GM19468 (cell line): ENCODE measurements around the gene SNX7.

Experiments used
- ATAC-seq: cut with Tn5 transposase; IDR thresholded peaks from one replicate; pipeline ENCODE4 v1.9.1; 2021; ENCODE audit warnings: mild to moderate bottlenecking, moderate library complexity, moderate number of reproducible peaks; ENCODE audit not compliant: unreplicated experiment; ENCODE audit errors: extremely low read depth

Gene SNX7, protein sequence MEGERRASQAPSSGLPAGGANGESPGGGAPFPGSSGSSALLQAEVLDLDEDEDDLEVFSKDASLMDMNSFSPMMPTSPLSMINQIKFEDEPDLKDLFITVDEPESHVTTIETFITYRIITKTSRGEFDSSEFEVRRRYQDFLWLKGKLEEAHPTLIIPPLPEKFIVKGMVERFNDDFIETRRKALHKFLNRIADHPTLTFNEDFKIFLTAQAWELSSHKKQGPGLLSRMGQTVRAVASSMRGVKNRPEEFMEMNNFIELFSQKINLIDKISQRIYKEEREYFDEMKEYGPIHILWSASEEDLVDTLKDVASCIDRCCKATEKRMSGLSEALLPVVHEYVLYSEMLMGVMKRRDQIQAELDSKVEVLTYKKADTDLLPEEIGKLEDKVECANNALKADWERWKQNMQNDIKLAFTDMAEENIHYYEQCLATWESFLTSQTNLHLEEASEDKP

DNA sequence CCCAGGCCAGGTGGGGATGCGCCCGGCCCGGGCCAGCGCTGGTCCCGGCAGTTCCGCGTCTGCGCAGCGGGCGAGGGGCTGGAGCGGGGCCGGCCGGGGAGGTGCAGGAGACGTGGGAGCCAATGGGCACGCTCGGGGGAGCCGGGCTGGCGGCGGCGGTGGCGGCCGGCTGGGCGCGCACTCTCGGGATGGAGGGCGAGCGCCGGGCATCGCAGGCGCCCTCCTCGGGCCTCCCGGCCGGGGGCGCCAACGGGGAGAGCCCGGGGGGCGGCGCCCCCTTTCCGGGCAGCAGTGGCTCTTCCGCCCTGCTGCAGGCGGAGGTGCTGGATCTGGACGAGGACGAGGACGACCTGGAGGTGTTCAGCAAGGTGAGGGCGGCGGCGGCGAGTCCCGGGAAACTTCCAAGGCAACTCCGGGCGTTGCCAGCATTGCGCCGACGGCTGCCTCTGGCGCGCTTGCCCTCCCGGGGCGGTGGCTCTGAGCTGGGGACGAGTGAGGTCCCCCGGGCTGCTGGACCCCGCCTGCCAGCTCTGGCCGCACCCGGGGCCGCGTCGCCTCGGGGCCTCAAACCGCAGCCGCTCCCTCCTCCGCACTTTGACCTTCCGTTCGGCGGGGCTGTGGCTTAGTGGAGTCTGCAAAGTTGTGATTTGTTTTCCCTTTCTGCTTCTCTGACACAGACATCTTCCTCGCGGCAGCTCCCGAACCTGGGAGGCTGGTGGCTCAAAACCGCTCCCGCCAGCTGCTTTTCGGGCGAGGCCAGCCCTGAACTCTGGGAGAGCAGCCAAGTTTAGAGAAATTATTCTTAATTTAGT lies at the start of gene SNX7:
SNX7 (plus strand) TSS at position 178 of the 812 bp plus-strand sequence; CDS start at position 189, 11 bp downstream.
- peak; percentile 82 for ATAC-seq

DNA sequence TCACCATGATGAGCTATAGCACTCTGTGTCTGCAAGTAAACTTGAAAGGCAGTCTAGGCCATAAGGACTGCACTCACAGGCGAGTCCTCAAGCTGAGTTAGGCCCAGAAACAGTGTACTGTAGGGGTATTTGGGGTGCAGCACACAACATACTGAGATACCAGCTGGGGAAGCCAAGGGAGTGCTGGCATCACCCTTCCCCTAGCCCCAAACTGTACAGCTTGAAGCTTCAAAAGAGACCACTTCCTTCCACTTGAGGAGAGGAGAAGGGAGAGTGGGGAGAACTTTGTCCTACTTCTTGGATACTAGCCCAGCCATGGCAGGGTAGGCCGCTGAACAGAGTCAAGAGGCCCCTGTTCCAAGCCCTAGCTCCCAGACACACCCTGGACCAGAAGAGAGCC lies 24.2 kb upstream of the SNX7 start:
- no peak for ATAC-seq

DNA sequence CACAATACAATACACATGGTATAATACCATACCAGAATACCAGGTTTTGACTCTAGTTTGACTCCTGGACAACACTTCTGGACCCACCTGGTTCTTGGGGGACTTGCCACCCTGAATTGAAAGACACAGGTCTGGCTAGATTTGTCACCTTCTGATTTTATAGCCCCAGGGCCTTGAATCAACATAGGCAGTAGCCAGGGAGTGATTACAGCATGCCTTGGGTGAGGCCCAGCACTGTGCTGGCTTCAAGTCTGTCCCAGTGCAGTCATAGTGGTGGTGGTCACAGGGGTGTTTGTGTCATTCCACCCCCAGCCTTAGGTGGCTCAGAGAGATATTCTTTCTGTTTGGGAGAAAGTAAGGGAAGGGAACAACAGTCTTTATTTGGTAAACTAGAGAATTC lies 23.3 kb upstream of the SNX7 start:
- ATAC-seq: no peak

DNA sequence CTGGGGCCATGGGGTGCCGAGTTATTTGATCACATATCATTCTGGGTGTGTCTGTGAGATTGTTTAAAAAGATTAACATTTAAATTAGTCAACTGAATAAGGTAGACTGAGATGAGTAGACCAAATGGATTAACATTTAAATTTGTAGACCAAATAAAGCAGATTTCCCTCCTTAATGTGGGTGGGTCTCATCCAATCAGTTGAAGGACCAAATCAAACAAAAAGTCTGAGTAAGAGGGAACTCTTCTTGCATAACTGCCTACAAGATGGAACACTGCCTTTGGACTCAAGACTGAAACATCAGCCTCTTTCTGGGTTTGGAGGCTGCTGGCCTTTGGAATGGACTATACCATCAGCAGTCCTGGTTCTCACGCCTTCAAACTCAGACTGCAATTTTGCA lies 17.0 kb upstream of the SNX7 start:
- no peak for ATAC-seq

DNA sequence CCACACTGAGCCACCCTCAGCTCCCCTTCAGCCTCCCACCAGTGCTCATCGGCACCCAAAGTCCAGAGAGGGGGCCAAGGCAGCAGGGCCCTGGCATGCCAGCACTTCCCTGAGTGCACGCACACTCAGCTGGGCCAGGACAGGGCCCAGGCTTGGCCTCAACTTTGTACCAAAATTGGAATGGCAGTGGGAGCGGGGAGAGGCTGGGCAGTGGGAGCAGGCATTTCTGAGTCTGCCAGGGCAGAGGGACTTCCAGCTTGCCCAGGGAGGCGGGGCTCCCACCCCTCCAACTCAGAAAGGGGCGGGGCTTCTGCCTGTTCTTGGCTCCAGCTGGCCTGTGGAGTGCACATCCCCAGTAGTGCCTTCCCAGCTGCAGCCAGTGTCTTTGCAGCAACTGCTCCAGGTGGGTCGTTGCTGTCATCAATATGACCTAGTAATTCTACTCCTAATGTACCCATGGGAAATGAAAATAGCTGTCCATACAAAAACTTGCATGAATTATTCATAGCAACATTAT lies 10.3 kb upstream of the SNX7 start:
- ATAC-seq: no peak

DNA sequence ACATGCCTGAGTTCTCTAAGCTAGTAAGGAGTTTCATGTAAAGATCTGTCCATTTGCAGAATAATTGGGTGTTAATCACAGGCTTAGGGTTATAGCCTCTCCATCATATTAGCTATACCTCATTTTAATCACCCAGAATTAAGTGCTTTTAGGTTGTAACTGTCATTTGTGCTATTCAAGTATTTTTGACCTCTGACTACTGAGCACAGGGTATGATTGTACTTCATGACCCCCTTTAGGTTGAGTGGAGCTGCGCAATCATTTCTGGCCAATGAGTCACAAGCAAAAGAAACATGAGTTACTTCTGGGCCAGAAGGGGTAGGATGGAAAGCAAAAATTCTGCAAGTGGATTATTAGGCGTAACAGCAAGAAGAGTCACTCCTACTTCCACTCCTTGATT lies 8.4 kb upstream of the SNX7 start:
- no peak for ATAC-seq

DNA sequence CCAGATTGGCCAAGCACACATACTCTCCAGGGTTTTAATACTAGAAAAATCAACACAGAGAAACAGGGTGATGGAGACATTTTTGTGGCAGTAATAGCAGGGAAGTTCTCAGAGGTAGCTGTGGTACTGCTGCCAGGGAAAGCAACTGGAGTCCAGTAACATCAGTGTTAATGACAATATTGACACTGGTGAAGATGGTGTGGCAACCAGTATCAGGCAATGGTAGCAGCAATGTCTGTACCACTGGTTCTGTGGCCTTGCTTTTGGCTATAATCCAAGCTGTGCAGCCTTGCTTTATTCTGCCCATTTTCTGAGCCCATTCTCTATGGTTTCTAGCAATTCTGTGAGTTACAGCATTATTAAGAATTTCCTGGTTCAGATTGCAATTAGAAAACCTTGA lies 1.6 kb upstream of the SNX7 start:
- no peak for ATAC-seq

DNA sequence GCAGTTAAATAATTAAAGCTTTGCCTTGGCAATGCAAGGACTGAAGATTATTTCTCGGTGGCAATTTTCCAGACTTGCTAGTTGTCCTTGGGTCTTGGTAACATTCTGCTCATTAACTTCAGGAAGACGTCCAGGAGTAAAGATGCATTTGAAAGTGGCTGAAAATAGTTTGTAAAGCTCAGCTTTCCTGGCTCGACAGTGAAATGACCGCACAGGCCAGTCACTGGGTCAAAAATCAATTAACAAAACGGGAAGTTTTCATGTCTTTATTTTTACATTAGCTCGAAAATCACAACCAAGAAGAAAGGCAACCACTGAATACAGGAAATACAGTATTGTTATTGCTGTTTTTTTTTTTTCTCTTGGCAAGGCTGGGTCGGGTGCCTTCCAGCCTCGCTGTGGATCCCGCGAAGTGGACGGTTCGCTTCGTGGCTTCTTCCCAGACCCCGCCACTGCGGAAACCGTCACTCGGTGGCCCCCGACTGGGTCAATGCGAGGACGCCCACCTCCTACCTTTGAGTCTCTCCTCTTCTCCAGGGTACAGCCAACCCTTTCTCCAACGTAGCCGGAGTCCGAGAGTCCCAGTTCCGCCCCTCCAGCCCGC lies 479 bp upstream of the SNX7 start:
- ATAC-seq: no peak

DNA sequence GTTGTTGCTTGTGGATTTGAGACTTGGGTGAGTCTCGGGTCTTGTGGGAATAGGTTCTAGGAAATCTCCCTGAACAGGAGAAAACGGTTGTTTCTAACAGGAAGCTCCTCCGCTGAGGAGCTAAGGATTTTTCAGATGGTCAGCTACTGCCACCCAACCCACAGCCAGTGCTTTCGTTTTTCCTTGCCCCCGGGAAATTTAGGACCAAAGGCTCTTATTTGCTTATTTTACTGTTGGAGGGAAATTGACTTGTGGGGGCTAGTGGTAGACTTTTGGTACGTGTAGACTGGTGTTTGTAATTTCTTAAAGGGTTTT lies 792 bp downstream of the SNX7 start:
- ATAC-seq: no peak

DNA sequence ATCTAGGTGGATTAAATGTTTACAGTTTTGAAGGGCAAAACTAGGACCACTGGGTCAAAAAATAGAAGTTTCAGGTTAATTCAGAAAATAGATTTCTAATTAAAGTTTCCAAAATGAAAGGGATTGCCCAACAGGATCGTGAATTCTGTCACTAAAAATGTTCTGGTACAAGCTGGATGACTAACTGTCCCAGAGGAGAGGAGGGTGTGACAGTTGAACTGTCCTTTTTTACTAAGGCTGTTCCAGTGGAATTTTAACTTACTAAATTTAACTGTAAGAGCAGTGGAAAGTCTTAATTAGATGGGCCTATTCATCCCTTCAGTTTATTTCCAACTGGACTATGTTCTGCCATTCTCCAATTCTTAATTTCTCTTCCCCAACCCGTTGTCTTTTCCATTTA lies 7.2 kb downstream of the SNX7 start:
- ATAC-seq: no peak

DNA sequence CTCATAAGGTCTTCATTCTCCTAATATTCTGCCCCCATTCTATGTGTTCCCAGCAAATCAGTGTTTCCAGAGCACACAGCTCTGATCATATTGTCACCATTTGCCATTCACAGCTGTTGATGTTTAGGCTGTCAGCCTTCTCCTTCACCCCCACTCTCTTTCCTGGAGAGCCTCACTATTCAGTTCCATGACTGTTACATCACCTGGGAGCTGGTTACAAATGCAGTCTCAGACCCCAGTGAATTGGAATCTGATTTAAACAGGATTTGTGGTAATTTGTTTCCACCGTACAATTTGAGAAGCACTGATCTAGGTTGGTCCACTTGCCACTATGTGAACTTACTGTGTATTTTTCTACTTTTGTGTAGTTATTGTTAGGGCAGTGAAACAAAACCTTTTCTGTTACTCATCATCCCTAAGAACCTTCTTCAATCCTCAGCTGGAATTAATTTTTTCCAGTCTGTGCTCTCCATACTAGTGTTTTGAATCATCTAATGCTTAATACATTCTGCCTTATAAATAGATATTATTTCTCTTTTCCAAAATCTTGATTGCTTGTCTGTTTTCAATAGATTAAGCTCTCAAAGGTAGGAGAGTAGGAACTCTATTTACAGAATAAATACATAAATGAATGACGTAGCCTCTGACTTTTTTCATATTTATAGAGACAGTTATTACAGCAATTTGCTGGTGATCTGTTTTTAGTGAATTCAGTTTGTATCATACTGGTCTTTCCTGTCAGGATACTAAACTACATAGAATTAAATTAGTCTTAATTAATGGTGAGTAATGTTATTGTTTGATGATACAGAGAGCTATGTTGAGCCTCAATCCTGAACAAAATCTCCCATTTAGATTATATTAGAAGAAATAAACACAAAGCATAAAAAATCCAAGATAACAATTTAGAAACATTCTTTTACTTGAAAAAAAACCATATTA lies 8.1 kb downstream of the SNX7 start:
- no peak for ATAC-seq

DNA sequence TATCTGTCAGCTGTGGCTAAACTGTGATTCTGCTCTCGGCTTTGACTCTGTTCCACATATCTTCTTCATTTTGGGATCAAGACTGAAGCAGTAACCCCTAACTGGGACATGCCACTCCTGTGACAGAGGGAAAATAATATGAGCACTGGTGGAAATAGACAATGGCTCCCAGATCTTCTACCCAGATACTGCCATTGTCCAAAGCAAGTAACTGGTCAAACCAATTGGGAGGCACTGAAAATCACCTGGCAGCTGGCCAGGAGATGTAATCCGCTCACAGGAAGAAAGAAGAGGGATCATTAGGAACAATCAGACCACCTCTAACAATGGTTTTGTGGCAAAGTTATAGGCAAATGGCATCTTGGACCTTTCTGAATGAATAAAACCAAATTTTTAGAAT lies 10.7 kb downstream of the SNX7 start:
- no peak for ATAC-seq

DNA sequence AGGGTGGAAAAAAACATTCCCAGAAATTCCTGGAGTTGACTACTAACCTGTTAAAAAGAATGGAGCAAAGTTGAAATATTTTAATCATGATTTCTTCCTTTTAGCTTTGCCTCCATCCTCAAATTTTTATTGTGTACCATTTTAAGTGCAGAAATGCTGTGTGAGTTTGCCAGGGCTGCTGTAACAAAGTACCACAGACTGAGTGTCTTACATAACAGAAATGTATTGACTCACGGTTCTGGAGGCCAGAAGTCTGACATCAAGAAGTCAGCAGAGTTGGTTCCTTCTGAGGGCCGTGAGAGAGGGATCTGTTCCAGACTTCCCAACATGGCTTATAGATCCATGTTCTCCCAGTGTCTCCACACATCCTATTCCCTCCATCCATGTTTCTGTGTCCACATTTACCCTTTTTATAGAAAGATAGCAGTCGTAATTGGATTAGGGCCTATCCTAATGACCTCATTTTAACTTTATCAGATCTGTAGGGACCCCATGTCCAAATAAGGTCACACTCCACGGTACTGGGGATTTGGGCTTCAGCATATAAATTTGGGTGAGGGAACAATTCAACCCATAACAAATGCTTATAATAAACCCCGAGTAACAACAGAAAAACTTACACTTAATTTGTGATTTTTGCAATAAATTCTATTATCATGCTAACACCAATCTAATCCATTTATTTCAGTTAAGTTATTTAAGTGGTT lies 12.7 kb downstream of the SNX7 start:
- no peak for ATAC-seq

DNA sequence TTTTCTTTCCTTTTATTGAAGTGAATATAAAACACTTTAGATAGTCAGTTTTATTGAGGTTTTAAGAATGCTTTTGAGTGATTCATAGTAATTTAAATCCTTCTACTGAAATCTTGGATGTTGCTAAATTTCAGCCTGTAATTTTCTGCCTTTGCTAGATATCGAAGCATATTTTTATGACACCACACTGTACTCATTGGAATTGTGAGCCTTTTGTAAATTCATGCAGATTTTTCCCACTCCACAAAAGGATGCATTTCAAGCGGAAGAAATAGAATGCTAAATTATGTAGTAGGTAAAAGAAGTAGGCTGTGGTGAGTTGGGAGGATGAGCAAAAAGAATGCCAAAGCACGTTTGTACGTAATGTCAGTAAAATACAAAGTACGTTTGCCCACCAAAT lies 13.8 kb downstream of the SNX7 start:
- no peak for ATAC-seq

DNA sequence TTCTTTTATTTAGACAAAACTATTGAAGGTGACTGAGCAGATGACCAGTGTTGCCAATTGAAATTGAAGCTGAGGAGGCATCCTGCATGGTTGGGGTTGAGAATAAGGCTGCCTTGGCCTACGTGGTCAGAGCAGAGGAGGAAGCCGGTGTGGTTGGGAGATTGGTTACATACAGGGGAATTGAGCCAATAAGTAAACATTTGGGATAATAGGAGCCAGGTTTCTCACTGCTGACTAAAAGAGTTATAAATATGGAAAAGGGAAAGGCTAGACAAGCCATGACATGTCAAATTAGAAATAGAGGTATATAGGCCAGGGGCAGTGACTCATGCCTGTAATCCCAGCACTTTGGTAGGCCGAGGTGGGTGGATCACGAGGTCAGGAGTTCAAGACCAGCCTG lies 15.8 kb downstream of the SNX7 start:
- ATAC-seq: no peak

DNA sequence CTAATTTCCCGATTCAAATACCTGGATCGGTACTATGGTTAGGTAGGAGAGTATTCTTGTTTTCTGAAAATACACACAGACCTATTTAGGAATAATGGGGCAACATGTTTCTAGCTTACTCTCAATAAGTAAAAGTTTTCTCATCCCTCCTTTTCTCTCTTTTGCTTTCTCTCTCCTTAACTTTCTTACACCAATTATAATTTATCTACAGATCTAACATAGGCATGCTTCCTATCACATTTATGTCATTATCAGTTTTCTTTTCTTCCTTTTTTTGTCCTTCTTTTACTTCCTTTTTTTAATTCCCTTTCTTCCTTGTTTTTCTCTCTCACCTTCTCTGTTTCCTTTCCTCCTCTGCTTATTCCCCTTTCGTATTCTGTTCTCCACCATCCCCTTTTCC lies 20.3 kb downstream of the SNX7 start:
- no peak for ATAC-seq

DNA sequence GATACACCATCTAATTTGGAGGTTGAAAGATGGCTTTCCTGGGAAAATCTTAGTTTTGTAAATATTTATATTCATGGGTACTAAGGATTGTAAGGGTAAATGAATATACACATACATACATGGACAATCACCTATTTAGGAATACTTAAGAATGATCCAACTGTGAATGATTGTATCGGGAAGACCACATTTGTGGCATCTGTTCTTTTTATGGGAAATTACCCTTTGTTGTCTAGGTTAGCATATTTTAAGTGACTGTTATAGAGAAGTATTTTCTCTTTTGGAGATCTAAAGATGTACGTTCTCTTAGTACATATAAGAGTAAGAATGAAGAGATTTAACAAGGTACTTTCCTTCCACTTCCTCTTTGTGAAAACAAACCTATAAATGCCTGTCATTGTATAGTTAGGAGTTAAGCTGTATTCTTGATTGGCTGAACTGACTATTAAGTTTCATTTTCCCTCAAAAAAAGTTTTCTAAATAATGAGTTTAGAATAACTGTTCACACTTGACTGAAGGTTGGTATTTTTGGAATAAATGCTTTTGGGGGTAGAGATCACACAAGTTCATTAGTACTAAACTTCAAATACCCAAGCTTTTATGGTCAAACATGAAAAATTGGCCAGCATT lies 26.7 kb downstream of the SNX7 start:
- ATAC-seq: no peak

DNA sequence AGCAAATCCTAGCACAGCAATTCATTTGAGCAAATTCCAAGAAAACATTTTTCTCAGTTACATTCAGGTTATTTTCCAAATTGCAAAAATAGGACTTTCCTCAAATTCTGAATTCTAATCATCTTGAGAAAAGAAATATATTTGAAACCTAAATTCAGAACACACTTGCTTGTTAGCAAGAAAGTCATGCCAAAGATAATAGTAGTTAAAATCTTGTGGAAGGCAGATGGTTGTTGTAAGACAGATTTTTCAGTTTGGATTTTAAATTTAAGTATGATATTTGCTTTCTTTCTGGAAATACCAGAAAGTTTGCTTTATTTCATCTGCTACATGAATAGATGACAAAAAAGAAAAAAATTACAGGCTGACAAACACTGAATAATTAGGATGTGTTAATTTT lies 29.1 kb downstream of the SNX7 start:
- ATAC-seq: no peak

DNA sequence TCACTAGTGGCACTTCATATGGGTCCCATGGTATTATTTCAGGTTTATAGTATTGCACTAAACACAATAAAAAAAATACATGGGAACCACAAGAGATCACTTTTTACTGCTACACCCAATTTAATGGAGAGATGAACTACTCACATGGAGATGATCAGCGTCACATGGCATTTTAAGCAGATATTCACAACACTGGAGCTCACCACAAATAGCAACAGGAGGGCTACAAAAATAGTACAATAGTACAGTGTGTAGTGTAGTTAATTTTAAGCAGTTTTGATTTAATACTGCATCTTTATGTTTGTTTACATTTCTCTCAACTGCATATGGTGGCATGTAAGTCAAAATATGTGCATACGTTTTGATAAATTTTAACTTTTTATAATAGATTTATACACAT lies 31.0 kb downstream of the SNX7 start:
- no peak for ATAC-seq
